Spleen (tissue), 11 donors: ENCODE results near the gene LIN7B. TPM values are rescaled to one million over a fixed set of nuclear protein-coding genes. Genes with fewer than 3 reads are reported as not detected.

ENCODE experiments used
- DNase-seq: peaks from one replicate; pipeline ENCODE4 v3.0.0-alpha.2; 2020
- H3K27ac ChIP-seq, 8 donors: fragments of 200-600 bp; sonication (generic) in 7 of 8; 1 replicate in 4 of 8; 2 replicates in 4 of 8; pipeline versions ENCODE4 v1.5.0 to v1.8.0; 2016 to 2021; ENCODE audit warnings: inconsistent platforms in 4 of 8, mild to moderate bottlenecking in 4 of 8, moderate library complexity in 1 of 8
- H3K27me3 ChIP-seq, 7 donors: fragments of 200-600 bp; sonication (generic) in 6 of 7; replicated peaks in 1 of 7; 1 replicate in 4 of 7; 2 replicates in 3 of 7; pipeline versions ENCODE4 v1.5.0 to v1.8.0; 2016 to 2021; ENCODE audit warnings: inconsistent platforms in 3 of 7, mild to moderate bottlenecking in 1 of 7
- H3K36me3 ChIP-seq, 6 donors: fragments of 200-600 bp; sonication (generic) in 5 of 6; 1 replicate in 4 of 6; 2 replicates in 2 of 6; pipeline versions ENCODE4 v1.5.0 to v1.8.0; 2016 to 2021; ENCODE audit warnings: inconsistent platforms in 2 of 6
- H3K4me1 ChIP-seq, 6 donors: fragments of 200-600 bp; sonication (generic) in 5 of 6; 1 replicate in 3 of 6; 2 replicates in 3 of 6; pipeline versions ENCODE4 v1.5.0 to v1.8.0; 2016 to 2021; ENCODE audit warnings: inconsistent platforms in 3 of 6
- H3K4me3 ChIP-seq, 8 donors: fragments of 200-600 bp; sonication (generic) in 7 of 8; 1 replicate in 4 of 8; 2 replicates in 4 of 8; pipeline versions ENCODE4 v1.5.0 to v1.8.0; 2016 to 2021; ENCODE audit warnings: inconsistent platforms in 4 of 8, mild to moderate bottlenecking in 4 of 8, moderate library complexity in 2 of 8
- H3K9me3 ChIP-seq, 8 donors: fragments of 200-600 bp; sonication (generic) in 7 of 8; 1 replicate in 4 of 8; 2 replicates in 4 of 8; pipeline versions ENCODE4 v1.5.0 to v1.8.0; 2016 to 2021; ENCODE audit warnings: inconsistent platforms in 4 of 8
- CTCF ChIP-seq, 11 experiments: fragments of 200-600 bp in 7 of 11; fragments of 450-650 bp in 4 of 11; sonication (generic) in 4 of 11; IDR thresholded peaks in 8 of 11; conservative IDR thresholded peaks in 3 of 11; 1 replicate in 7 of 11; 2 replicates in 4 of 11; pipeline versions ENCODE4 v1.4.0 to v1.8.0; 2016 to 2021; ENCODE audit warnings: antibody characterized with exemption in 11 of 11, inconsistent platforms in 4 of 11, mild to moderate bottlenecking in 1 of 11
- POLR2A ChIP-seq, 3 donors: fragments of 450-650 bp; IDR thresholded peaks; one replicate each; pipeline ENCODE4 v1.5.1; 2017; ENCODE audit warnings: antibody characterized with exemption in 3 of 3, mild to moderate bottlenecking in 1 of 3
- POLR2AphosphoS5 ChIP-seq, 3 donors: sonication (generic); formaldehyde crosslinking; IDR thresholded peaks; one replicate each; pipeline ENCODE4 v1.5.1; 2017; ENCODE audit warnings: antibody characterized with exemption in 3 of 3
- WGBS, 5 donors: extraction: QIAGEN DNeasy Blood & Tissue Kit in 3 of 5; methylation state at CpG; one replicate each; pipeline versions ENCODE4 v1.1.5 to v1.1.7; 2013 to 2018; 5-methylcytosine and 5-hydroxymethylcytosine counted together
- intact Hi-C: fragments of 100-400 bp; cut with DNase I; formaldehyde crosslinking; loops from one replicate; pipeline ENCODE4 v1.15.0; 2023; ENCODE audit warnings: low total_unique reads
- polyA plus RNA-seq, 3 donors: library from polyadenylated mRNA; stranded (reverse); fragments of 200-250 nt; gene quantifications; one replicate each; pipeline ENCODE4 v1.2.1, GENCODE V29; 2013
- small RNA-seq, 4 donors: library from RNA; depleted of rRNA; stranded (forward); fragments of <200 nt; gene quantifications; one replicate each; pipeline ENCODE3, GENCODE V24; 2016
- total RNA-seq, 7 donors: library from RNA; depleted of rRNA in 3 of 7; stranded (reverse); fragments of >200 nt in 3 of 7; fragmentation: NEBNext Ultra II Directional in 4 of 7; extraction: Animal tissue kit (Norgen Biotek cat#: 25700) in 4 of 7; gene quantifications; one replicate each; pipeline versions ENCODE4 v1.1.0 to v1.2.1, GENCODE V29; 2016 to 2021
- donor health status: healthy with polysubstance abuse.
- donor health status: DM: no; HTN: no; CAD: no; lungs with moderate emphysema.
- donor health status: DM: no; HTN: no; CAD: no.
- donor health status: Bipolar disorder and iron deficiency.
- donor health status: healthy.
- donor health status: DM: no; HTN: no; CAD: no.
- donor health status: DM: yes; HTN: yes; CAD: no.

Gene LIN7B
- total and polyA plus RNA-seq, 10 donors: 2.7 to 9.6 (median 6.4) TPM

DNA sequence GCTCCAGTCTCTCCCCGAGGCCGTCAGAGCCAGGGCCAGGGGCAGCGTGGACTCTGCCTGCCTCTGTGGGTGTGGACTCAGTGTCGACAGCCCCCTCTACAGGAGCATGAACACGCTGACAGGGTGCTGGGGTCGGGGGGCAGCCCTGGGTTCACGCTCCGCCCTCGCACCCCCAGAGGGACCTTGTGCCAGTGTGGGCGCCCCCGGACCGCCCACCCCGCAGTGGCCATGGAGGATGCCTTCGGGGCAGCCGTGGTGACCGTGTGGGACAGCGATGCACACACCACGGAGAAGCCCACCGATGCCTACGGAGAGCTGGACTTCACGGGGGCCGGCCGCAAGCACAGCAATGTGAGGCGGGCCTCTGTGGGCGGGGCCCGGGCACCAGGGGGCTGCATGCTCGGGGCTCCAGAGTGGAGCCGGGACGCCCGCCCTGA lies 51.7 kb downstream of the LIN7B start:
- DNase-seq: no peak
- WGBS, 5 donors: 61 to 84% (median 70%) methylated on average over 10 to 30 of the region's 30 CpGs
- TF ChIP-seq CTCF (IDR thresholded peaks at IDR 0.05 in 8 of 11, conservative IDR thresholded peaks at IDR 0.05 in 3 of 11) (no peak), POLR2AphosphoS5 (IDR thresholded peaks at IDR 0.05) (no peak), POLR2A (IDR thresholded peaks at IDR 0.05) (no peak)

GRCh38 chr19:49167857-49168409 lies 53.8 kb downstream of the LIN7B start:
- H3K36me3 ChIP-seq: peaks cover 0 to 46% (median 8%) of the 10 kb centered on the region in 6 donors
- no peaks in the 10 kb centered on the region for H3K4me1 ChIP-seq
- H3K9me3 ChIP-seq: no peaks in the 10 kb centered on the region
- TF ChIP-seq POLR2AphosphoS5 (IDR thresholded peaks at IDR 0.05) (no peak), CTCF (IDR thresholded peaks at IDR 0.05 in 8 of 11, conservative IDR thresholded peaks at IDR 0.05 in 3 of 11) (no peak), POLR2A (IDR thresholded peaks at IDR 0.05) (no peak)
- intact Hi-C loops: no loop called here
- H3K27me3 ChIP-seq: peaks cover 0 to 14% (median 0%) of the 10 kb centered on the region in 7 donors
- whole genome bisulfite sequencing, 5 donors: 84 to 97% (median 89%) methylated on average over 16 to 25 of the region's 25 CpGs
- H3K27ac ChIP-seq: no peak overlapping the region
- no peak for DNase-seq
- H3K4me3 ChIP-seq: no peak overlapping the region

More for the DNA sequence above, 51.7 kb downstream of the LIN7B start:
- intact Hi-C loops: no loop called here
- H3K9me3 ChIP-seq: no peaks in the 10 kb centered on the region
- H3K4me1 ChIP-seq: no peaks in the 10 kb centered on the region
- no peak overlapping the region for H3K4me3 ChIP-seq
- H3K27ac ChIP-seq: no peak overlapping the region
- H3K36me3 ChIP-seq: peaks cover 0 to 26% (median 0%) of the 10 kb centered on the region in 6 donors
- peaks cover 0 to 19% (median 3%) of the 10 kb centered on the region in 7 donors for H3K27me3 ChIP-seq

Small RNA genes within 50 kb of the gene (small RNA-seq; reads per million reads assigned to genes)
- 0 reads per million in 4 donors for gene RN7SL708P

Other genes starting within 250 kb of the LIN7B start
- gene PLEKHA4, start 245.8 kb upstream of the LIN7B start, total RNA-seq: 10 to 100 TPM in 6 of 7 donors, 1 to 10 TPM in 1; 8.6 to 24.2 (median 16.0) TPM
- gene PLEKHA4, start 245.8 kb upstream of the LIN7B start, polyA plus RNA-seq: 10 to 100 TPM; 12.2 to 20.6 (median 13.8) TPM
- gene PPP1R15A, start 241.9 kb upstream of the LIN7B start, total RNA-seq: 10 to 100 TPM; 30.2 to 74.2 (median 47.6) TPM
- gene PPP1R15A, start 241.9 kb upstream of the LIN7B start, polyA plus RNA-seq: 10 to 100 TPM; 18.5 to 54.5 (median 21.5) TPM
- 1 to 10 TPM in 3 of 7 donors, under 1 TPM in 3, not detected in 1; 0.34 to 5.0 (median 1.3) TPM for gene TULP2, start 215.6 kb upstream of the LIN7B start, total RNA-seq
- under 1 TPM in 2 of 3 donors, not detected in 1; 0.14 to 0.32 TPM for gene TULP2, start 215.6 kb upstream of the LIN7B start, polyA plus RNA-seq
- gene NUCB1, start 214.1 kb upstream of the LIN7B start, total RNA-seq: 100 to 1,000 TPM; 217 to 321 (median 268) TPM
- 100 to 1,000 TPM in 1 of 3 donors, 10 to 100 TPM in 2; 67.6 to 125 (median 72.4) TPM for gene NUCB1, start 214.1 kb upstream of the LIN7B start, polyA plus RNA-seq
- 1 to 10 TPM in 4 of 7 donors, under 1 TPM in 2, not detected in 1; 0.51 to 4.5 (median 2.5) TPM for gene DHDH, start 180.7 kb upstream of the LIN7B start, total RNA-seq
- 1 to 10 TPM; 1.2 to 2.6 (median 1.2) TPM for gene DHDH, start 180.7 kb upstream of the LIN7B start, polyA plus RNA-seq
- gene BAX, start 159.5 kb upstream of the LIN7B start, total RNA-seq: 100 to 1,000 TPM in 6 of 7 donors, 10 to 100 TPM in 1; 65.9 to 158 (median 113) TPM
- gene BAX, start 159.5 kb upstream of the LIN7B start, polyA plus RNA-seq: 100 to 1,000 TPM; 131 to 219 (median 177) TPM
- over 10,000 TPM in 2 of 7 donors, 1,000 to 10,000 TPM in 5; 4,960 to 10,995 (median 6,703) TPM for gene FTL, start 149.1 kb upstream of the LIN7B start, total RNA-seq
- gene FTL, start 149.1 kb upstream of the LIN7B start, polyA plus RNA-seq: over 10,000 TPM in 1 of 3 donors, 1,000 to 10,000 TPM in 2; 5,646 to 14,078 (median 8,665) TPM
- 10 to 100 TPM; 23.3 to 47.1 (median 32.1) TPM for gene GYS1, start 121.1 kb upstream of the LIN7B start, total RNA-seq
- 10 to 100 TPM; 11.9 to 20.0 (median 15.1) TPM for gene GYS1, start 121.1 kb upstream of the LIN7B start, polyA plus RNA-seq
- 10 to 100 TPM; 32.0 to 46.9 (median 38.4) TPM for gene RUVBL2, start 120.5 kb upstream of the LIN7B start, total RNA-seq
- 10 to 100 TPM; 46.7 to 58.4 (median 53.5) TPM for gene RUVBL2, start 120.5 kb upstream of the LIN7B start, polyA plus RNA-seq
- under 1 TPM in 1 of 7 donors, not detected in 6; 0.79 TPM for gene LHB, start 97.3 kb upstream of the LIN7B start, total RNA-seq
- gene LHB, start 97.3 kb upstream of the LIN7B start, polyA plus RNA-seq: 1 to 10 TPM in 2 of 3 donors, under 1 TPM in 1; 0.50 to 1.5 (median 1.5) TPM
- not detected for gene CGB3, start 90.0 kb upstream of the LIN7B start, total RNA-seq
- gene CGB3, start 90.0 kb upstream of the LIN7B start, polyA plus RNA-seq: not detected
- not detected for gene CGB2, start 82.5 kb upstream of the LIN7B start, total RNA-seq
- not detected for gene CGB2, start 82.5 kb upstream of the LIN7B start, polyA plus RNA-seq
- gene CGB1, start 77.5 kb upstream of the LIN7B start, total RNA-seq: not detected
- under 1 TPM in 1 of 3 donors, not detected in 2; 0.35 TPM for gene CGB1, start 77.5 kb upstream of the LIN7B start, polyA plus RNA-seq
- not detected for gene CGB5, start 70.5 kb upstream of the LIN7B start, total RNA-seq
- gene CGB5, start 70.5 kb upstream of the LIN7B start, polyA plus RNA-seq: not detected
- gene CGB8, start 65.3 kb upstream of the LIN7B start, total RNA-seq: not detected
- gene CGB8, start 65.3 kb upstream of the LIN7B start, polyA plus RNA-seq: not detected
- gene CGB7, start 56.6 kb upstream of the LIN7B start, total RNA-seq: not detected
- under 1 TPM in 2 of 3 donors, not detected in 1; 0.03 to 0.06 TPM for gene CGB7, start 56.6 kb upstream of the LIN7B start, polyA plus RNA-seq
- gene NTF4, start 49.6 kb upstream of the LIN7B start, total RNA-seq: not detected
- not detected for gene NTF4, start 49.6 kb upstream of the LIN7B start, polyA plus RNA-seq
- not detected for gene KCNA7, start 41.7 kb upstream of the LIN7B start, total RNA-seq
- under 1 TPM in 1 of 3 donors, not detected in 2; 0.02 TPM for gene KCNA7, start 41.7 kb upstream of the LIN7B start, polyA plus RNA-seq
- gene SNRNP70, start 28.9 kb upstream of the LIN7B start, total RNA-seq: 100 to 1,000 TPM; 238 to 337 (median 270) TPM
- 100 to 1,000 TPM; 198 to 559 (median 421) TPM for gene SNRNP70, start 28.9 kb upstream of the LIN7B start, polyA plus RNA-seq
- 1 to 10 TPM in 4 of 7 donors, under 1 TPM in 2, not detected in 1; 0.70 to 5.4 (median 1.6) TPM for gene C19orf73, start 4.8 kb downstream of the LIN7B start, total RNA-seq
- 1 to 10 TPM; 3.9 to 5.5 (median 4.2) TPM for gene C19orf73, start 4.8 kb downstream of the LIN7B start, polyA plus RNA-seq
- gene PPFIA3, start 5.2 kb downstream of the LIN7B start, total RNA-seq: 1 to 10 TPM; 3.6 to 9.5 (median 5.4) TPM
- gene PPFIA3, start 5.2 kb downstream of the LIN7B start, polyA plus RNA-seq: 10 to 100 TPM in 1 of 3 donors, 1 to 10 TPM in 2; 6.9 to 17.2 (median 8.4) TPM
- under 1 TPM in 2 of 7 donors, not detected in 5; 0.27 to 0.47 TPM for gene HRC, start 41.0 kb downstream of the LIN7B start, total RNA-seq
- under 1 TPM; 0.07 to 0.27 (median 0.22) TPM for gene HRC, start 41.0 kb downstream of the LIN7B start, polyA plus RNA-seq
- gene TRPM4, start 43.4 kb downstream of the LIN7B start, total RNA-seq: 10 to 100 TPM in 5 of 7 donors, 1 to 10 TPM in 2; 3.6 to 28.7 (median 13.2) TPM
- 10 to 100 TPM in 1 of 3 donors, 1 to 10 TPM in 2; 3.3 to 18.7 (median 4.6) TPM for gene TRPM4, start 43.4 kb downstream of the LIN7B start, polyA plus RNA-seq
- gene SLC6A16, start 210.8 kb downstream of the LIN7B start, total RNA-seq: 1 to 10 TPM; 2.1 to 6.9 (median 5.0) TPM
- 1 to 10 TPM; 2.7 to 5.0 (median 2.7) TPM for gene SLC6A16, start 210.8 kb downstream of the LIN7B start, polyA plus RNA-seq
- 100 to 1,000 TPM; 297 to 516 (median 398) TPM for gene CD37, start 221.0 kb downstream of the LIN7B start, total RNA-seq
- 100 to 1,000 TPM; 401 to 452 (median 405) TPM for gene CD37, start 221.0 kb downstream of the LIN7B start, polyA plus RNA-seq
- 10 to 100 TPM in 6 of 7 donors, 1 to 10 TPM in 1; 8.9 to 24.7 (median 15.8) TPM for gene TEAD2, start 248.0 kb downstream of the LIN7B start, total RNA-seq
- 1 to 10 TPM; 5.8 to 8.4 (median 5.8) TPM for gene TEAD2, start 248.0 kb downstream of the LIN7B start, polyA plus RNA-seq
- under 1 TPM in 2 of 7 donors, not detected in 5; 0.57 to 0.79 TPM for gene DKKL1, start 249.5 kb downstream of the LIN7B start, total RNA-seq
- 1 to 10 TPM in 1 of 3 donors, under 1 TPM in 1, not detected in 1; 0.57 to 1.1 TPM for gene DKKL1, start 249.5 kb downstream of the LIN7B start, polyA plus RNA-seq